Measurements from ENCODE around the gene C1orf122.

The C1orf122 gene

DNA sequence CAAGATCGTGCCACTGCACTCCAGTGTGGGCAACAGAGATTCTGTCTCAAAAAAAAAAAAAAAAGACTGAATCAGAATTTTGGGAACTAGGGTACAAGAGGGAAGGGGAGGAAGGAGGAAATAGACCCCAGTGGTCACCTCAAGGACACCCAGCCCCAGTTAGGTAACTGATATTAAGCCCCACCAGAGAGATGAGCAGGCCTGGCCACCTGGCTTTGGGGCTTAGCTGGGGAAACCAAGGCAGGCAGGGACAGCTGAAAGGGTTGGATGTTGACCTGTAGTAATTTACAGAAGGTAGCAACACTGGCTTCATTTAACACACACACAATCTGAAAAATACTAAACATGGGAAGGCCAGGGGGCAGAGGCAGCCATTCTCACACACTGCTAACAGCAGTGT lies 5.2 kb upstream of the C1orf122 start:
- DNase-seq, result no peak

DNA sequence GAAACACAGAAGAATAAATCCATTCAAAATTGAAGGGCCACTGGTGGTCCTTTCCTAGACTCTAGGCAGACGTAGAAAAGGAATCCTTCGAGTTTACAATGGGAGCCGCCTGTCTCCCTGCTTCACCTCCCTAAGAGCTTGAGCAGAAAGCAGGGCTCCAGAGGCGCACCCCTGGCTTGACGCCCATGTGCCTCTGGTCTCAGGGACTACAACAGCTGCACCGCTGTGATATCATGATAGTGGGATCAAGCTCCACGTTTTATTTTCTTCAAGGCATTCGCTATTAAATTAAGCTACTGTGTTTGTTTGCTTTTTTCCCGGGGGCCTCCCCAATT lies 403 bp upstream of the C1orf122 start:
- no peak for DNase-seq

DNA sequence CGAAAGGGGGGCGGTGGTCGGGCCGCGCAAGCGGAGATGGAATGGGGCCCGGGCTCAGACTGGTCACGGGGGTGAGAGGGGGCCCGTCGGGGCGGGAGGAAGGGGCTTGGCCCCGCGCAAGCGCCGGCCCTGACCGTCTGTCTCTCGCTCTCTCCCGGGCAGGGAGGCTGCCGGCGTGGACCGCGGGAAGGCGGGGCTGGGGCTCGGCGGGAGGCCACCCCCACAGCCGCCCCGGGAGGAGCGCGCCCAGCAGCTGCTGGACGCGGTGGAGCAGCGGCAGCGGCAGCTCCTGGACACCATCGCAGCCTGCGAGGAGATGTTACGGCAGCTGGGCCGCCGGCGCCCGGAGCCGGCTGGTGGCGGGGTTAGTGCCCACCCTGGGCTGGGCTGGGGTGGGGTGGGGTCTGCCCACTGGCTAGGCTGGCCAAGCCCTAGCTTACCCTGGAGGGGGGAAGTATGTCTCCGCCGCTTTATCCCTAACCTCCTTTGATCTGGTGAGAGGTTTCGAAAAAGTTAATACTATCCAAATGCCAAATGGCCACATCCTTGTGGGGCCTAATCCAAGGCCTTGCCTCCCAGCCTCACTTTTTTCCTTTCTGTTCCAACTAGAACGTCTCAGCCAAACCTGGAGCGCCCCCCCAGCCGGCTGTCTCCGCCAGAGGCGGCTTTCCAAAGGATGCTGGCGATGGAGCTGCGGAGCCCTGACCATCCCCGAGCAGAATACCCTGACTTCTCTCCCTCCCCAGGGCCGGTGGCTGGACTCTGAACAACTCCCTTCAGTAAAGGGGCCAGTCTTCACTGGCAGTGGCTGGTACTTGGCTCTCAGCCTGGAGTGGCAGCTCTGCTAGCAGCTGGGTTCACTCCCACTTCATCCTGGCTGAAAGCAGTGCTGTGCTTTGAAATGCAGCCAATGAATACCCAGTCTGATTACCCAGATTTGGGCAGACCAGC lies 1.1 kb downstream of the C1orf122 start:
- peak; percentile 84 to 98 for DNase-seq

DNA sequence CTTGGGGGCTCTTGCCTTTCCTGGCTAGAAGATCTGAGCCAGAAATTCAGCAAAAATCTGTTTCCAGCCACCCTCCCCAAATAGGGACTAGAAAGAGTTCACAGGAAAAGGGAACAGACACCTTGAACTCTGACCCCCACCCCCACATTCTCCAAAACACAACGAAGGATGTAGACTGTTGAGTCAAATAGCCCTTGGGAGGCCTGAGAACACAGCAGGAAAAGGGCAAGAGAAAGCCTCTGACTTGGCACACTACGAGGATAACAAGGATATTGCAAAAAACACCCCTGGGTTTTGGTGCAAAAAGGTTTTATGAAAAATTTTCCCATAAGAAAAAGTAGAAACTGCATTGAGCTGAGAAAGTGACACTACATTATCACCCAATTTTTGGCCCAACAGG lies 2.4 kb downstream of the C1orf122 start:
- no peak for DNase-seq

DNA sequence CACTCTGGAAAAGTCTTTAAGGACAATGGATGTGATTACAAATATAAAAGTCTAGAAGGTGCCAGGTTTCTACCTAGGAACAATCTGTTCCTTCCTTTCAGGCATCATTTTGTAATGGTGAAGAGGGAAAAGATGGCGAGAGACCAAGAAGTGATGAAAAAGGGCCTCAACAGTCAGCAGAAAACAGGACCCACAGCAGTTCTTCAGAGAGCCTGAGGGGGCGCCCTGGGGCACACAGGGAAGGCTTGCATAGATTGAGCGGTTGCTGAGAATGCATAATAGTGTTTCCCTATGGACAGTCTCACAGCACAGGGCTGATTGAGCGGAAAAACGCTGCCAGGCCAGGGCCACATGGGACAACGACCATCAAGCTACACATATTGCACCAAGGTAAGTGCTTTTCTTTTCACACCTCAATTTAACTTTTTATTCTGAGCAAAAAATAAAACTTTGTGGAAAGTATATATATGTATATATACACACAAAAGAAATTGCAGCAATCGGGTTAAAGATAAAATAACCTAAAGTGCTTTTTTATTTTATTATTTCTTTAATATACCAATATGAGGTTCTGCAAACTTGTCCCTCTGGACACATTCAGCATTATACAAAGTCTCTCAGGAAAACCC lies 3.6 kb downstream of the C1orf122 start:
- DNase-seq, result peak; percentile 94 to 97

DNA sequence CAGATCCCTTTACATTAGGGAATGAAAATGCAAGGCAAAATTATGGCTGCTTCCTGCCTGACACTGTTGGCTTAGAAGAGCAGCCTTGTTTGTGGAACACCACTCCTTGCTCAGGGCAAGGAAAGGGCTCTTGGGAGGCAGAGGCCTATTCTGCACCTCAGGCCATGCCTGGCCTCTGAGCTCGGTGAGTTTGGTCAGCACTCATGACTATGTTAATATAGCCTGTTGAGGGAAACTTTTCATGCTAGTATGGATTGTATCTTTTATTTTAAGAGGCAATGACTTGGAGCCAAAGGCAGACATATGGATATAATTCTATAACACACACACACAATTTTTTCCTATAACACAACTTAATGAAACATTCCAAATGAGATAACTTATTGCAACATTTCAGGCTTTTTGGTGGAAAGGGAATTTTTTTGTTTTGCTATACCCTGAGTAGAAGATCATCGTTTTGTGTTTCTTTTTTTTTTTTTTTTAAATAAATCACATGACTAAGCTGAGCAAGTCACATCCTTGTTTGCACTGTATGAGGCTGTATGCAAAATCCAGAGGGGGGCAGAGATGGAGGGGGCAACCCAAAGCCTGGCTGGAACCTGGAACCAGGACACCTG lies 6.0 kb downstream of the C1orf122 start:
- peak; percentile 92 to 94 for DNase-seq

DNA sequence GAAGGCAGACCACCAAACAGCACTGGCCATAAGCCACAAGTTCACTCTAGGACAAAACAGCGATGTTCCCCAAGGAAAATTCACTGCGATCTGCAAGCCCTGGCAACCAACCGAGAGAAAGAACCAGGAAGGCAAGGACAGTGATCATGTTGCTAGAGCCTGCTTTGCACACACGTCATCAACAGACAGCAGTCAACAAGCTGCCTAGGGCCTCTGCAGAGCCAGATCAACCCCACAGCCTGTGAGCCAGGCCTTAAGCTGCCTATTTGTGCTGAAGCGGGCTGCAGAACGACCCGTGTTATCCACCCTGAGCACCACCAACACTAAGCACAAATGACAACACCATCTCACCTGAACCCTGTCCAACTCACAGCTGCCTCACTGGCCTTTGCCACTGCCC lies 6.7 kb downstream of the C1orf122 start:
- peak; percentile 94 to 95 for DNase-seq

DNA sequence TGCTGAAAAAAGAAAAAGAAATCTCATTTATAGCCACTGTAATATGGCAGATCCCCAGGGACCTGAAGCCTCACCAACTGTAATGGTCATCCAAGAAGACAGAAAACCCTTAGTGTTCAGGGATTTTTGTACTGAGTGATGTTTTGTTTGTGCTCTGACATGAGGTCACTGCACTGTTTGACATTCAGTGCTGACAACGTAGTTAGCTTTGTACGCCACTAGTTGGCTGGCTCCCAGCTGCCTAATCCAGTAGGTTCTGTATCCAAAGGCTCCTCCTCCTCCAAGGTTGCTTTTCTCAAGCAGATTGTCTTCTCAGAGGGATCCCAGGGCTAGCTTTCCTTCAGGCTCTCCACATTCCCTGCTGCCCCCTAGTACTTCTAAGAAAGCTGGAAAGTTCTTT lies 9.9 kb downstream of the C1orf122 start:
- DNase-seq, result peak in 1 of 2 experiments; percentile 33

DNA sequence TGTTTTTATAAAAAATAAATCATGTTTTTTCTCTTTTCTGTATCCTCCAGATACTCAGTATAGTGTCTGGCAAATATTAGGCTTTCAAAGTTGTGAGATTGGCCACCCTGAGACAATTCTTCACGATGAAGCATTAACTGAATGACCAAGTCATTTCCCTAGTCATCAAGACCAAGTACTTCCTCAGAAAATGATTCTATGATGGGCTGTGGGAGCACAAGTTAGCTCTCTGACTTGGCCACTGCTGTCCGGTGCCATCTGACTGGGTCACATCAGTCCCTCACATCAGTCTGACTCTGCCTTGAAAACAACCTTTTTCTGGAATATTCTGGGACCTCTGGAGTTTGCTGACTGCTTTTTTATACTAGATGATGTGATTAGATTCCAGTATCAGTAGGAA lies 13.9 kb downstream of the C1orf122 start:
- no peak for DNase-seq

DNA sequence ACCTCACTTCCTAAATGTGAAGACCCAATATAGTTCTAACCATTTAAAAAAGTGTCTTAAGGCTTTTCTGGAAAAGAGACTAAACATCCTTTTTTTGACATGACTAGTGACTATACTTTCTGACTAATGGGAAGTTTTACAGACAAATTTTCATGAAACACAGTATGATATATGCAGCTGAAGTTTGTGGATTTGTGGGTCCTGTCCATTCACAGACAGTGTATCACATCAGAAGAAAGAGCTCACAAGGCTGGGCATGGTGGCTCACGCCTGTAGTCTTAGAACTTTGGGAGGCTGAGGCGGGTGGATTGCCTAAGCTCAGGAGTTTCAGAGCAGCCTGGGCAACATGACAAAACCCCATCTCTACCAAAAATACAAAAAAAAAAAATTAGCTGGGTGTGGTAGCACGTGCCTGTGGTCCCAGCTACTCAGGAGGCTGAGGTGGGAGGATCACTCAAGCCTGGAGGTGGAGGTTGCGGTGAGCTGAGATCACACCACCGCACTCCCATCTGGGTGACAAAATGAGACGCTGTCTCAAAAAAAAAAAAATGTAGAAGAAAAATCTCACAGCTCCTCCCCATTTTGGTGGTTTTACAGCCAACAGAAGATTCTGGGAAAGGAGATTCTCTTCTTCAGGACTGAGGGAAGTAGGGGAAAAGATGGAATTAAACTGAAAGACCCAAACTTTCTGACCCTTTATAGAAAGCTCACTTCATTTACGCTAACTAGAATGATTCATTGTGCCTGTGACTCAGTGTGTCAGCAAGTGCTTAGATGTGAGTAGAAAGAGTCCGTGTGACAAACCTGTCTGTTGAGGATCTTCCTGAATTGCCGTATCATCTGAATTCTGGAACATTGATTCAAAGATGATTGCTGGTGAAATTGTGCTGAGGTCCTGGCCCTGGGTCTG lies 15.6 kb downstream of the C1orf122 start:
- DNase-seq, result no peak

DNA sequence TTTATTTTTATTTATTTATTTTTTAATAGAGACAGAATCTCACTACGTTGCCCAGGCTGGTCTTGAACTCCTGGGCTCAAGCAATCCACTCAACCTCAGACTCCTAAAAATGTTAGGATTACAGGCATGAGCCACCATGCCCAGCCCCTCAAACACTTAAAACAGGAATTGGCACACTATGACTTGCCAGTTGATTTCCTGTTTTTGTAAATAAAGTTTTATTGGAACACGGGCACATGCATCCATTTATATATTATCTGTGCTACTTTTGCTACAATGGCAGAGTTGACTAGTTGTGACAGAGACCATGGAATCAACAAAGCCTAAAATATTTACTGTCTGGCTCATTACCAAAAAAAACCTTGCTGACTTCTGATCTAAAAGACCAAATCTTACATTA lies 16.4 kb downstream of the C1orf122 start:
- DNase-seq, result no peak

DNA sequence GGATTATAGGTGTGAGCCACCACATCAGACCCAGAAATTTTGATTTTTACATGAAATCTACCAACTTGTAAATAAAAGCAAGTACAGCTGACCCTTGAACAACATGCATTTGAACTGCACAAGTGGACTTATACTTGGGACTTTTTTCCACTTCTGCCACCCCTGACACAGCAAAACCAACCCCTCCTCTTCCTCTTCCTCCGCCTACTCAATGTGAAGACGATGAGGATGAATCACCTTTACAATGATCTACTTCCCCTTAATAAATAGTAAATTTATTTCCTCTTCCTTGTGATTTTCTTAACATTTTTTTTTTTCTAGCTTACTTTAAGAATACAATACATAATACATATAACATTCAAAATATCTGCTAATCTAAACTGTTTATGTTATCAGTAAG lies 17.9 kb downstream of the C1orf122 start:
- DNase-seq, result no peak

DNA sequence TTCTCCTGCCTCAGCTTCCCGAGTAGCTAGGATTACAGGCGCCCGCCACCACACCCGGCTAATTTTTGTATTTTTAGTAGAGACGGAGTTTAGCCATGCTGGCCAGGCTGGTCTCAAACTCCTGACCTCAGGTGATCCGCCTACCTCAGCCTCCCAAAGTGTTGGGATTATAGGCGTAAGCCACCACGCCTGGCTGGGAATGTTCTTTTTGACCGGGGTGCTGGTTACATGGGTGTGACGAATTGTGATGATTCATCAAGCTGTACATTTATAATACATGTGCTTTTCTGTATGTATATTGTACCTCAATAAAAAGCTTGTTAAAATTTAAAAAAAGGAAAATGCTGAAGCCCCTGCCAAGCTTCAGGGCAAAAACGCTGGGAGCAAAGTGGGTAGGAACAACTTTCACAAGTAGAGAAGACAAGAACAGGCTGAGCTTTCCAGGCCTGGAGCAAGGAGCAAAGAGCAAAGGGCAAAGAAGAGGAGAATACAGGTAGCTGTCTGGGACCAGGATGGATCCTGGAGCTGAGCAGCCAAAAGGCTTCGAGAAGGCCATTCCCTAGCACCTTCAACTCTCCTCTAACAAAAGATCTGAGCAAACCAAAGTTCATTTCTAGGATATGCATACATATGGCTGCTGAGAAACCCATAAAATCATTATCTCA lies 21.0 kb downstream of the C1orf122 start:
- DNase-seq, result no peak

DNA sequence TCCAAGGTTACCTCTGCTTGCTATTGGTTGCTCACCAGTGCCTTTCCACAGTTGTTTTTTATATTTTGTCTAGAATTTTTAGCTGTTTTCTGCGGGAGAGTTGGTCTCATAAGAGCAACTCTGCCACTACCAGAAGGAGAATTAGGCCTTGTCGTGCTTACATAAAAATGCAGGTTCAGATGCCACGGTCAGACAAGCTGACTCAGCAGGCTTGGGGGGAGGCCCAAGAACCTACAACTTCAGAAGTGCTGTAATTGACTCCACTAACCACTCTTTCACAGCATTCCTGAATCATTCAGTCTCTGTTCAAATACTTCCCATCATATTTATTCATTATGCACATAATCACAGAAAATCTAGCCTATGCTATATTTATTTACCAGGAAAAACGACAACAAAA lies 23.5 kb downstream of the C1orf122 start:
- DNase-seq, result no peak

DNA sequence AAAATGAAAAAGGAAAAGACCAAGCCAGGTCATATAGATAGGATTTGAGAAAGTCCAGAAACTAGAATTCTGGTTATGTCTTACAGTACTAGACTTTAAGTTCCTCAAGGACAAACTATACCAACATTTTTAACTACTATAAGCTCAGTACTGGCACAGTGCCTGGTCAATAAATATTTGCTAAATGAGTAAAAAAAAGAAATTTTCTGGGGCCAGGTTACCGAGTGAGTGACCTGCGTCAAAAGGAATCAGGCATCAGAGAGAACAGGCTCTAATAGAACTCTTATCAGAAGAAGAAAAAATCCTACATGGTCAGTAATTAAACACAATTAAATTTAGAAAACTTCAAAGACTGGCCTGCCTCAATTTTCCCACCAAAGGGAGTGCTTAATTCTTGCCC lies 24.2 kb downstream of the C1orf122 start:
- no peak for DNase-seq

DNA sequence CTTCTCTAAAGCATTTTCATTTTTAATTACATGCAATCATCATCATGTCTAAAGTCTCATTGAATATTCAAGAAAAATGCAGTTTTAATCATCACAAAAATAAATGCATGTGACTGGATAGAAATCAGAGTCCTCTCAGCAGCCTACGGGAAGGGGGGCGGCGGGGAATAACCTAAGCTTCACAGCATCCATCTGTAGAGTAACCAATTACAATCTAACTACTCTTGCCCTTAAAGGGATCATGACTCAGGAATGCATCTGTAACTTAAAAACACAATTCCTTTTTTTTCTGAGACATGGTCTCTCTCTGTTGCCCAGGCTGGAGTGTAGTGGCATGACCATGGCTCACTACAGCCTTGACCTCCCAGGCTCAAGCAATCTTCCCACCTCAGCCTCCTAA lies 29.2 kb downstream of the C1orf122 start:
- DNase-seq, result no peak

DNA sequence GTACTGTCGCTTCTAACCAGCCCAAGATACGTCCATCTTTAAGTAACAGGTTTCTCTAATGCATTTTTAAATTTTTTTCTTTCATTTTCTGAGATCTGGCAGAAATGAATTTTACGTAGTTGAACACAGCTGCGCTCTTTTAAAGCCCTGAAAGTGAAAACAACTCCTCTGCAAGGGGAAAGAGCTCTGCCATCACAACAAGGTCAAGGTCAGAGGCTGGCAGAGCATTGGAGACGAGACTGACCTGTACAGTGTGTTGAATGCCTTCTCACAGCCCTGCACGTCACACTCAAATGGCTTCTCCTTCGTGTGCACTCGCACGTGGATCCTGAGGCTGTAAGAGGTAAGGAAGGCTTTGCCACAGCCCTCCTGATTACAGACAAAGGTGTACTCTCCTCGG lies 32.1 kb downstream of the C1orf122 start:
- no peak for DNase-seq

DNA sequence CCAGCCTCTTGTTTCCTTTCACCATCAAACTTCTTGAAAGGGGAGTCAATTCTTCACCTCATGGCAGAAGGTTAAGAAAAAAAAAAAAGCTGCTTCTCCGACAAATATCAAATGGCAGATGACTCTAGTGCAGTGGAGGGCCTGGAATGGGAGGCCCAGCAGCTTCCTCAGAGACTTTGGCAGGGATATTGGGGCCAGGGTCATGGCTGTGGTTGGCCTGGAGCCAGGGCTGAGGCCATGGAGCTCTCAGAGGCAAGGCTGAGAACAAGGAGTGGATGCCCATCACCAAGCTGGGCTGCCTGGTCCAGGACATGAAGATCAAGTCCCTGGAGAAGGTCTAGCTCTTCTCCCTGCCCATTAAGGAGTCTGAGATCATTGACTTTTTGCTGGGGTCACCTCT lies 33.1 kb downstream of the C1orf122 start:
- DNase-seq, result no peak

DNA sequence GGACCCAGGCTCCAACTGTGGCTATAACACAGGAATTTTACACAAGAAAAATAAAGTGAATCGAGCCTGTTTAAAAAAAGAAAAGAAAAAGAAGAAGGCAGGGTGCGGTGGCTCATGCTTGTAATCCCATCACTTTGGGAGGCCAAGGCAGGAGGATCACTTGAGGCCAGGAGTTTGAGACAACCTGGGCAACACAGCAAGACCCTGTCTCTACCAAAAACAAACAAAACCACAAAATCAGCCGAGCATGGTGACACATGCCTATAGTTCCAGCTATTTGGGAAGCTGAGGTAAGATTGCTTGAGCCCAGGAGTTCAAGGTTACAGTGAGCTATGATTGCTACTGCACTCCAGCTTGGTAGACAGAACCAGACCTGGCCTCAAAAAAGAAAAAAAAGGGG lies 34.1 kb downstream of the C1orf122 start:
- no peak for DNase-seq

DNA sequence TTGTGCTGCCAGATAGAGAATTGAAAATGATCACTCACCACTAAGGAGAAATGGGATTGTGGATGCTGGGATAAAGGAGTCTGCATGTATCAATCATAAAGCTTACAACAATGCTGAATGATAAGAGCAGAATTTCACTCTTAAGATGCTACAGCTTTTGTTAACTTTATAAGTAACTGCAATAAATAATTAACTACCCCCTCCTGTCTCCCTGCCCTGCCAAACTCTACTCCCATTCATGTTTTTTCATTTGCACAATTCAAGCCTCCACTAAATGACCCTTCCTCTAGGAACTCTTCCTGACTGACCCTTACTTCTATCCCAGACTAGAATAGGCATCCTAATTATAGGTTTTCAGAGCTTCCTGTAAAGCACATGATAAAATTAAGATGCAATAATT lies 36.9 kb downstream of the C1orf122 start:
- no peak for DNase-seq

DNA sequence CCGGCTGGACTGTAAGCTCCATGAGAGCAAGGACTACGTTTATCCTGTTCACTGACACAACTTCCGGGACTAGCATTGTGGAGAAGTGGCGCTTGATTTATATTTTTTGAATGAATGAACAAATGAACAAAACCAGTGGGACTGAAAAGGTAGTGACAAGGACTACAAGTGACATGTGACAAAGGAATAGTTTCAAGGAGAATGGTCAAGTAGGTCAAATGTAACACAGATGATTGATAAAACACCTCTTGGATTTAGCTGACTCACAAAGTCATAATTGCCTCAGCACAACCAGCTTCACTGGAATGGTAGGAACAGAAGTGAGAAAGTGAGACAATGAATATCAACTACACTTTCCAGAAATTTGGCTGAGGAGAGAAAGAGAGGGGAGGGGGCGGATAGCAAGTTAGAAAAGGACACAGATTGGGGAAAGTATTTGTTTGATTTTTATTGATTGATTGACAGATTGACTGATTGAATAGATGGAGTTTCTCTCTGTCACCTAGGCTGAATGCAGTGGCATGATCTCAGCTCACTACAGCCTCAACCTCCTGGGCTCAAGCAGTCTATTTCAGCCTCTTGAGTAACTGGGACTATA lies 37.6 kb downstream of the C1orf122 start:
- DNase-seq, result no peak

DNA sequence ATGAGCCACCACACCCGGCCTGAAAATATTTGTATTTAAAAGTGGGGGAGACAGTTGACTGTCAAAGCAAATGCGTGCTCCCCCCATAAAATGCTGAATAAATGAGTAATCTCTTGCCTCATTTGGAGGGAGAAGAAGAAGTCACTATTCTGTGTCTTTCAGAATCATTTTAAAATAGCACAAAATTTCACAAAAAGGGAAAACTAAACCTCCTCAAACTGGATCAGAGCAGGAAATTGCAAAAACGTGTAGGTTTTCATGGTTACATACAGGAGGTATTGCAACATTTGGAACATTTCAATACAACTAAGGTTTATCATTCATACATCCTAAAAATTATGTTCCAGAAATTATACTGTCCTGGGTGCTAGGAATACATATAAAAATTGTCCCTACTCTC lies 38.2 kb downstream of the C1orf122 start:
- no peak for DNase-seq
